BLaER1 treated with 17β-estradiol and CSF1 and Interleukin-3, amounts not matched to agents 10 nM and 100 nM (cell line): ENCODE measurements around the gene GLIS2.
A peak's percentile ranks its signal among the peaks of the same experiment; 100 is the strongest.

Experiments used
- H3K27ac ChIP-seq, 11 experiments: shearing (Covaris generic); formaldehyde crosslinking; 2 replicates each; pipeline ENCODE4 v1.8.1; 2022
- H3K27me3 ChIP-seq, 11 experiments: shearing (Covaris generic); formaldehyde crosslinking; 2 replicates each; pipeline ENCODE4 v1.8.1; 2022
- H3K36me3 ChIP-seq, 11 experiments: shearing (Covaris generic); formaldehyde crosslinking; 2 replicates each; pipeline ENCODE4 v1.8.1; 2022
- H3K4me1 ChIP-seq, 10 experiments: shearing (Covaris generic); formaldehyde crosslinking; 2 replicates each; pipeline ENCODE4 v1.8.1; 2022
- H3K4me2 ChIP-seq, 11 experiments: shearing (Covaris generic); formaldehyde crosslinking; 2 replicates each; pipeline ENCODE4 v1.8.1; 2022
- H3K4me3 ChIP-seq, 10 experiments: shearing (Covaris generic); formaldehyde crosslinking; 2 replicates each; pipeline ENCODE4 v1.8.1; 2022
- H3K9ac ChIP-seq, 11 experiments: shearing (Covaris generic); formaldehyde crosslinking; 2 replicates each; pipeline ENCODE4 v1.8.1; 2022
- H3K9me3 ChIP-seq, 11 experiments: shearing (Covaris generic); formaldehyde crosslinking; replicated peaks in 1 of 11; 2 replicates each; pipeline ENCODE4 v1.8.1; 2022
- H4K20me1 ChIP-seq, 11 experiments: shearing (Covaris generic); formaldehyde crosslinking; 2 replicates each; pipeline ENCODE4 v1.8.1; 2022
- Cebpa-rat ChIP-seq, 11 experiments: shearing (Covaris generic); IDR thresholded peaks; 2 replicates each; pipeline ENCODE4 v1.8.1; 2022

Gene GLIS2

DNA sequence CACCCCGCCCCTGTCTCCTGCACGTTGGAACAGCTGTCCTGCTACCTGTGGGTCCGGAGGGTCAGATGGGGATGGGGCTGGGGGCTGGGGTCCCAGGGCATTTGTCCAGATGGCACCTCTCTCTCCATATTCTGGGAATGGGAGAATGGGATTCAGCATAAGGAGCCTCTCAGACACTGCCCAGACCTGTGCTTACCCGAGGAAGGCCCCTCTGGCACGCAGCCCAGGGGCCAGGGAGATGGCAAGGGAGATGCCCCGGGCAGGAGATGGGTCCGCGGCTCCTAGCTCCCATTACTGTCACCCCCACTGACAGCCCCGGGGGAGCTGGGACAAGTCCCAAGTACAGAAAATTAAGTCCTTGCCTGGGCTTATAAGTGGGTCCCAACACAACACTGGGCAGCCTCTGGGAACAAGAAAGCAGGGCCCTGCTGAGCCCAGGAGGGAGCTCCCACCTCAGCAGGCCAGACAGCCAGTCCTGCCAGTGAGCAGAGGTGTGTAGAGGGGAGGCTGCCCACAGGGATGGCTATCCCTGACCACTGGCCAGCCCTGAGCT is 57.6 kb downstream of the GLIS2 start:
- Histone ChIP-seq H3K4me3 (peak overlapping the region in 6 of 10 experiments; percentile 49 to 73 (median 62); a peak in 8 of 20 replicates), H3K36me3 (peaks cover 0 to 54% (median 13%) of the 10 kb centered on the region in 11 experiments; a peak in 11 of 22 replicates), H3K27ac (peak overlapping the region in 6 of 11 experiments; percentile 15 to 46 (median 36); a peak in 9 of 22 replicates)

DNA sequence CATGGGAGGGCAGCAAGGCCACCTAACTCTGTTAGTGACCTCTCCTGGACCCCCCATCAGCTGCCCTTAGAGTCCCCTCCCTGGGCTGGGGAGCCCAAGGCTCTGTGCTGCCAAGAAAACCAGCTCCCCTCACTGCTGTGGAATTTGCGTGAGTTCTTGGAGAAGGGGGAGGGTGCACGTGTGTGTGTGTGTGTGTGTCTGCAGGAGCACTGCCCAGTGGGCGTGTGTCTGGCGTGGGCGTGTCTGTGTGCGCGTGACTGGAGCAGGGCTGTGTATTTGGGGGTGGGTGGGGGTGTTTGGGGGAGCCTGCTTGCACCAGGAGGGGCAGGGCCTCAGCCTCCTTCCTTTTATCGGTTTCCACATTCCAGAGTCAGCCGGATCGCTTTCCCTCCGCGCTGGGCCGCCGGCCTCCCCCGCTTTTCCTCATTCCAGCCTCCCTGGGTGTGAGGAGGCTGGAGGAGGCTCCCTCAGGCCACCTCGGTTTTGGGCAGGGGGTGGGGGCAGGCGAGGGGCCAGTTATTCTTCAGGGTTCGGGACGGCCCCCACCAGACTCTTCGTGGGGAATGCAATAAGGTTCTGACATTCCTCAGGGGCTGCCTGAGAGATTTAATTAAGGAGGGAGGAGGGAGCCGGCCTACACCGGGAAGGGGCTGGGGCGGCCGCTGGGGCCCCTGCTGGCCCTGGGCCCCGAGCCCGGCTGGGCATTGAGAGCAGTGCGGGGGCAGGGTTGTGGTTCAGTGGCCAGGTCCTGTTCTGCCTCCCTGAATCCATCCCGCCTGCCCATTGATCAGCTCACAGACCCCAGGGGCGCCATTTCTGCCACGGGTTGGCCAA is 58.3 kb downstream of the GLIS2 start:
- no peaks in the 10 kb centered on the region for H3K9me3 ChIP-seq
- H3K4me2 ChIP-seq, result peak overlapping the region; percentile 97 to 100 (median 99)
- peaks cover 79 to 96% (median 83%) of the 10 kb centered on the region in 10 experiments for H3K4me1 ChIP-seq
- H3K27me3 ChIP-seq, result no peaks in the 10 kb centered on the region
- H3K27ac ChIP-seq, result peak overlapping the region in 6 of 11 experiments; percentile 15 to 46 (median 36); a peak in 10 of 22 replicates
- no peak overlapping the region for H3K4me3 ChIP-seq
- peaks cover 0 to 54% (median 9%) of the 10 kb centered on the region in 11 experiments; a peak in 11 of 22 replicates for H3K36me3 ChIP-seq
- peak overlapping the region in 10 of 11 experiments; percentile 27 to 81 (median 66); a peak in 15 of 22 replicates for H3K9ac ChIP-seq
- peaks cover 85 to 99% (median 97%) of the 10 kb centered on the region in 11 experiments for H4K20me1 ChIP-seq
- TF ChIP-seq Cebpa-rat (IDR thresholded peaks at IDR 0.05), result no peak

More for the DNA sequence above, 57.6 kb downstream of the GLIS2 start:
- Histone ChIP-seq H3K4me2 (peak overlapping the region; percentile 97 to 100 (median 99)), H3K4me1 (peaks cover 72 to 94% (median 78%) of the 10 kb centered on the region in 10 experiments), H3K27me3 (no peaks in the 10 kb centered on the region), H4K20me1 (peaks cover 85 to 99% (median 97%) of the 10 kb centered on the region in 11 experiments), H3K9ac (peak overlapping the region in 10 of 11 experiments; percentile 27 to 81 (median 66); a peak in 16 of 22 replicates), H3K9me3 (no peaks in the 10 kb centered on the region)
- TF ChIP-seq Cebpa-rat (IDR thresholded peaks at IDR 0.05), result no peak

DNA sequence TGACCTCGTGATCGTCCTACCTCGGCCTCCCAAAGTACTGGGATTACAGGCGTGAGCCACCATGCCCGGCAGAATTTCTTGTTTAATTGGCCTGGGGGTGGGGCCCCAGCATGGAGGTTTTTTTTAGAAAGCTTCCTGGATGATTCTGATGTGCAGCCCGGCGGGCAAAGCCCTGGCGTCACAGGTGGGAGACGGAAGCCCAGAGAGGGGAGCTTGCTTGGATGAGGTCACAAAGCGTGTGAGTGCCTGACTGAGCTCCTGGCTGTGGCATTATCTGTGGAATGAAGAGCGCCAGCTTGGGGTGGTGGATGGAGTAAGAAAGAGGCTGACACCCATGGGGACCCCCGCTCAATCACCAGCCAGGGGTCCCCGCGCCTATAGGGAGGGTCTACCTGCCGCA is 59.9 kb downstream of the GLIS2 start:
- peaks cover 75 to 96% (median 88%) of the 10 kb centered on the region in 10 experiments for H3K4me1 ChIP-seq
- no peak for TF ChIP-seq Cebpa-rat (IDR thresholded peaks at IDR 0.05)
- peak overlapping the region in 10 of 11 experiments; percentile 32 to 100 (median 59); a peak in 19 of 22 replicates for H3K4me2 ChIP-seq
- no peak overlapping the region for H3K4me3 ChIP-seq
- no peaks in the 10 kb centered on the region for H3K27me3 ChIP-seq
- H3K9me3 ChIP-seq, result no peaks in the 10 kb centered on the region
- H3K27ac ChIP-seq, result peak overlapping the region in 4 of 11 experiments; percentile 16 to 46 (median 34); a peak in 5 of 22 replicates
- H3K36me3 ChIP-seq, result peaks cover 0 to 52% (median 14%) of the 10 kb centered on the region in 11 experiments; a peak in 17 of 22 replicates
- H4K20me1 ChIP-seq, result peaks cover 86 to 99% (median 97%) of the 10 kb centered on the region in 11 experiments
- peak overlapping the region in 7 of 11 experiments; percentile 5 to 41 (median 31); a peak in 7 of 22 replicates for H3K9ac ChIP-seq

DNA sequence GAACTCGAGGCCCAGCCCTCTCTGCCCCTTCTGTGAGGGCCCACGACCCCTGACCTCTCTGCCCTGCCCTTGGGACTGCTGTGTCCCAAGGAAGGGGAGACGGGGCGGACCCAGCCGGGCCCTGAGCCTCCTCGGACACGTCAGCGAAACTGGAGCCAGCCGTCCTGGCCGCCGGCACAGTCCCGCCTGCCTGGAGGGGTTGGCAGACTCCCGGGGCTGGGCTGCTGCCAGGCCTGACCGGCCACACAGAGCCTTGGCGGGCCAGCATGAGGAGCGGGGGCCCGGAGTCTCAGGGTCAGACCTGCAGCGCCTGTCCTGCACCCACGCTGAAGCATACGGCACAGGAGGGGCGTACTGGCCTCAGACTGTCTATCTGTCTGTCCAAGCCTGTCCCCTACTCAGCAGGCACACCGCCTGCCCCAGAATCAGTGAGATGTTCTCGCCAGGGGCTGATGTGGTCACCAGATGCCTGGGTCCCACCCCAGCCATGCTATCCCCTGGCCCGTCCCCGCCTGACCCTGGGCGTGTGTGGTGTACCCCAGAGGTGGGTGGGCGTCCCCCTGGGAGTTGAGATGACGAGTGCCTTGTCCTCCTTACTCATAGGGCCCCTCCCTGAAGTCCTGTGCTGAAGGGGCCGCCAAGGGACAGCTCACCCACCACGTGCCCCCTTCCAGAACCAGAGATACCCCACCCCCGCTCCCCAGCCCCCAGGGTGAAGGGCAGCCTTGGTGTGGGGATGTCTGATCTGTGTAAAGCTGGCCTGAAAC is 60.4 kb downstream of the GLIS2 start:
- TF ChIP-seq Cebpa-rat (IDR thresholded peaks at IDR 0.05), result no peak
- H3K27ac ChIP-seq, result peak overlapping the region in 4 of 11 experiments; percentile 16 to 46 (median 34); a peak in 6 of 22 replicates
- H3K4me3 ChIP-seq, result no peak overlapping the region
- H3K4me2 ChIP-seq, result peak overlapping the region in 10 of 11 experiments; percentile 32 to 100 (median 59); a peak in 19 of 22 replicates
- H3K9me3 ChIP-seq, result no peaks in the 10 kb centered on the region
- peaks cover 69 to 94% (median 84%) of the 10 kb centered on the region in 10 experiments for H3K4me1 ChIP-seq
- H3K9ac ChIP-seq, result peak overlapping the region in 6 of 11 experiments; percentile 5 to 41 (median 28); a peak in 7 of 22 replicates
- H3K27me3 ChIP-seq, result no peaks in the 10 kb centered on the region
- peaks cover 86 to 99% (median 97%) of the 10 kb centered on the region in 11 experiments for H4K20me1 ChIP-seq
- H3K36me3 ChIP-seq, result peaks cover 6 to 52% (median 20%) of the 10 kb centered on the region in 11 experiments; a peak in 18 of 22 replicates

DNA sequence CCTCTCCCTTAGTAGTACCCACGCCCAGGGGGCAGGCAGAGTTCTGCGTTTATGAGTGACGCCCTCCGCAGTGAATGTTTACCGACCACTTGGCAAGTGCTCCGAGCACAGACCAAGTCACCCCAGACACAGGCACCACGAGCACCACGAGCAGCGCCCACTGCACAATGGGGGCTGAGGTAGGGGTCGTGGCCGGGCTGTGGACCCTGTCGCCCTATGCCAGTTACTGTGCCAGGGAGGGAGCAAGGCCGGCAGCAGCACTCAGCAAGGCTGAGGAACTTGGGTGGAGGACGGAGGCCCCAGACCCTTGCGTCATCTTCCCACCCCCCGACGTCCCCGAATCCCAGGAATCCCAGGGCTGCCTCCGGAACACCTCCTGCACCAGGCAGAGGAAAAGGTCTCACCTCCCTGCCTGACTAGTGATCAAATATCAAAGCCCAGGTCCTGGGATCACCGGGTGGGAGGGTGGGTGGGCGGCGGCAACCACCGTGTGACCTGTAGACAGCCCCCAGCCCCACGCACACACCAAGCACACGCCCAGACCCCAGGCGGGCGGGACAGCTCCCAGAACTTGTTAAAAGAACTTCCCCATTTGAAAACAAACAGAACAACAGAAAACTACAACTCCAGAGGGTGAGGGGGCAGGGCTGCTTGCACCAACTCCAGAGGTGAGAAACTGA is 61.2 kb downstream of the GLIS2 start:
- Histone ChIP-seq H3K4me2 (peak overlapping the region in 8 of 11 experiments; percentile 16 to 66 (median 57); a peak in 9 of 22 replicates), H3K27me3 (no peaks in the 10 kb centered on the region), H3K27ac (peak overlapping the region in 4 of 11 experiments; percentile 26 to 59 (median 52); a peak in 9 of 22 replicates), H3K4me3 (no peak overlapping the region), H3K4me1 (peaks cover 65 to 86% (median 77%) of the 10 kb centered on the region in 10 experiments), H3K9me3 (no peaks in the 10 kb centered on the region), H3K36me3 (peaks cover 12 to 59% (median 27%) of the 10 kb centered on the region in 11 experiments; a peak in 18 of 22 replicates), H4K20me1 (peaks cover 83 to 99% (median 97%) of the 10 kb centered on the region in 11 experiments), H3K9ac (peak overlapping the region in 8 of 11 experiments; percentile 4 to 53 (median 42); a peak in 8 of 22 replicates)
- TF ChIP-seq Cebpa-rat (IDR thresholded peaks at IDR 0.05), result no peak

DNA sequence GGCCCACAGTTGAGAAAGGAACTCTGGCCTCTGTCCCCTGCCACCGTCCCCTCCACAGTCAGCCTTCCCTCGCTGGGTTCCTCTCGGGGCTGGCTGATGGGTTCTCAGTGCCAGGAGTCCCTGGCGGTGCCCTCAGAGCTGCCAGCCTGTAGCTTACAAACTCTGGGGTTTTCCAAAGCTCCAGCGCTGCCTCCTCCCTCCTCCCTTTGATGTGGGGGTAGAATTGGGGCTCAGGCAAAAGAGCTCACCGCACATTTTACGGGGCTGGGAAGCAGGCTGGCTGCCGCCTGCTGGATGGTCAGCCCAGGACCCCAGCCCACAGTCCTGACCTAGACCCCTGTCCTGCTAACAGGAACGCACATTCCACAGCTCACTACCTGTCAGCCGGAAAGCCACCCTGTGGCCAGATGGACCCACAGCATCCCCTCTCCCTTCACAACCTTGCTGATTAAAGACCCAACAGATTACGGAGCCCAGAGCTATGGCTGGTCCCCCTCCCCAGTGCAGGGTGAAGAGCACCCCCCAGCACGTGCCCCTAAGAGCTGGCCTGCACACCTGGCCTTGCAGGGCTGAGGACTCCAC is 61.8 kb downstream of the GLIS2 start:
- Histone ChIP-seq H3K9ac (peak overlapping the region in 9 of 11 experiments; percentile 4 to 53 (median 39); a peak in 10 of 22 replicates), H3K27ac (peak overlapping the region in 5 of 11 experiments; percentile 19 to 59 (median 49); a peak in 8 of 22 replicates), H3K4me2 (peak overlapping the region in 9 of 11 experiments; percentile 5 to 63 (median 19); a peak in 12 of 22 replicates), H3K9me3 (no peaks in the 10 kb centered on the region), H3K4me3 (no peak overlapping the region), H3K36me3 (peaks cover 15 to 65% (median 33%) of the 10 kb centered on the region in 11 experiments; a peak in 20 of 22 replicates), H3K27me3 (no peaks in the 10 kb centered on the region), H3K4me1 (peaks cover 60 to 81% (median 72%) of the 10 kb centered on the region in 10 experiments), H4K20me1 (peaks cover 77 to 99% (median 97%) of the 10 kb centered on the region in 11 experiments)
- no peak for TF ChIP-seq Cebpa-rat (IDR thresholded peaks at IDR 0.05)

DNA sequence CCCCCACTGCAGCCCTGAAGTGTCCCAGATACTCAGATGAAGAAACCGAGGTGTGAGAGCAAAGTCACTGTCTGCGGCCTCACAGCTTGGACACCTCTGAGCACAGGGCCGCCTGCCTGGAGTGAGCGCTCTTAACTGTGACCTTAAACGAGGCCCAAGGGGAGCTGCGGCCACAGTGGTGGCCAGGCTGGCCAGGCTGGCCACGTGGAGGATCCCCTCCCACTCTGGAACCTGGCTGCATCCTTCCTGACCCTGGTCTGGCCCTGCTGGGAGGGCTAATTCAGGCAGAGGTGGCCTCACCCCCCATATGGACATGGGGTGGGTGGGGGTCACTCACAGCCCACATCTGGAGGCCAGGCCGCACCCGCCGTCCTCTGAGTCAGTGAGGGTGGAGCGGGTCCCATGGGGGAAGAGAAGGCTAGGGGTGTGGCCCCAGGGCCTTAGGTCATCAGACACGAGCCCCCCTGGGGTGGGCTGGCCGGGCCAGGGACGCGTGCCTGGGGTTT is 62.3 kb downstream of the GLIS2 start:
- Histone ChIP-seq H3K27me3 (no peaks in the 10 kb centered on the region), H3K9me3 (no peaks in the 10 kb centered on the region), H3K4me3 (no peak overlapping the region), H3K4me2 (peak overlapping the region in 6 of 11 experiments; percentile 16 to 63 (median 57); a peak in 12 of 22 replicates), H3K9ac (peak overlapping the region in 7 of 11 experiments; percentile 9 to 53 (median 39); a peak in 11 of 22 replicates), H4K20me1 (peaks cover 75 to 99% (median 97%) of the 10 kb centered on the region in 11 experiments), H3K36me3 (peaks cover 15 to 71% (median 39%) of the 10 kb centered on the region in 11 experiments; a peak in 20 of 22 replicates), H3K27ac (peak overlapping the region in 4 of 11 experiments; percentile 19 to 59 (median 40); a peak in 5 of 22 replicates), H3K4me1 (peaks cover 60 to 81% (median 70%) of the 10 kb centered on the region in 10 experiments)
- TF ChIP-seq Cebpa-rat (IDR thresholded peaks at IDR 0.05), result no peak
